ENCODE measurements around the gene TLCD3A.

GRCh38 chr17:791829-792228, 59.4 kb downstream of the TLCD3A start:
- TF ChIP-seq CTCF (IDR thresholded peaks at IDR 0.05; ENCODE audit: low read depth, low read length, poor library complexity, severe bottlenecking) = no peak
- no peak for TF ChIP-seq EZH2phosphoT487 (IDR thresholded peaks at IDR 0.05; ENCODE audit: borderline replicate concordance, low read length)

Measured in DOHH2 (cell line).